KMS-11 (cell line): ENCODE measurements around the gene TNNI3K.

Experiments used
- H2AFZ ChIP-seq: fragments of 200-600 bp; sonication (generic); 2 replicates; pipeline ENCODE4 v1.6.1; 2016; ENCODE audit warnings: antibody characterized with exemption, mixed run types, low read depth
- H3K27ac ChIP-seq: fragments of 200-600 bp; sonication (generic); 2 replicates; pipeline ENCODE4 v1.6.1; 2016; ENCODE audit warnings: mild to moderate bottlenecking, mixed run types
- H3K27me3 ChIP-seq: fragments of 200-600 bp; sonication (generic); 2 replicates; pipeline ENCODE4 v1.6.1; 2017; ENCODE audit warnings: mild to moderate bottlenecking, low read depth, mixed run types, moderate library complexity; ENCODE audit not compliant: insufficient read depth
- H3K36me3 ChIP-seq: fragments of 200-600 bp; sonication (generic); 2 replicates; pipeline ENCODE4 v1.6.1; 2017; ENCODE audit warnings: mild to moderate bottlenecking, mixed run types; ENCODE audit not compliant: insufficient read depth
- H3K4me1 ChIP-seq: fragments of 200-600 bp; sonication (generic); 2 replicates; pipeline ENCODE4 v1.6.1; 2016; ENCODE audit warnings: mild to moderate bottlenecking, low read depth, mixed run types; ENCODE audit not compliant: poor library complexity, severe bottlenecking
- H3K4me2 ChIP-seq: fragments of 200-600 bp; sonication (generic); 2 replicates; pipeline ENCODE4 v1.7.0; 2016; ENCODE audit warnings: mild to moderate bottlenecking, mixed run types
- H3K4me3 ChIP-seq: fragments of 200-600 bp; sonication (generic); IDR thresholded peaks from 2 replicates; pipeline ENCODE4 v1.6.1; 2017; ENCODE audit warnings: low read depth, low read length, mixed read lengths; ENCODE audit not compliant: insufficient read depth
- H3K79me2 ChIP-seq: fragments of 200-600 bp; sonication (generic); 2 replicates; pipeline ENCODE4 v1.6.1; 2016; ENCODE audit warnings: low read depth, mixed run types; ENCODE audit not compliant: insufficient read depth
- H3K9ac ChIP-seq: fragments of 200-600 bp; sonication (generic); 2 replicates; pipeline ENCODE4 v1.6.1; 2016; ENCODE audit warnings: mild to moderate bottlenecking, mixed run types
- H4K20me1 ChIP-seq: fragments of 200-600 bp; sonication (generic); 2 replicates; pipeline ENCODE4 v1.6.1; 2016; ENCODE audit warnings: mild to moderate bottlenecking, mixed run types; ENCODE audit not compliant: insufficient read depth
- TF ChIP-seq, protein P1 (sequence below): fragments of 200-600 bp; sonication (generic); conservative IDR thresholded peaks from 2 replicates; pipeline ENCODE4 v1.6.1; 2017; ENCODE audit warnings: low read depth, mild to moderate bottlenecking, antibody characterized with exemption, low read length, moderate library complexity, mixed read lengths

TNNI3K gene

DNA sequence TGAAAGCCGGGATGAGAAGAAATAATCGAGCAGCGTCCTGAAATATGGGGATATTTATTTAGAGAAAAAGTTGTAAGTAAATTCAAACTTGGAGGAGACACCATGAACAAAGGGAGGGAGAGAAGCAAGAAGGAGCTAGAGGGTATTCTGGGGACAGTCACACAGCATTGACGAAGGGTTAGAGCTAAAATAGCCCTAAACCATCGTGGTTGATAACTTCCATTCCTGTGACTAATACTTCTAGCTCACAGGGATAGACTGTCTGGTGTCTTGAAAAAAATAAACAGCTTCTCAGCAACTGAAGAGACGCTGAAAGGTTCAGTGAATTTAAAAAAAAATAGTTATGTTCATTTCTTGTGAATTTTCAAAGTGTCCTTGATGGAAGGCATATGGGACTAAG is 190.5 kb downstream of the TNNI3K start:
- Histone ChIP-seq H2AFZ (no peak overlapping the region), H3K27ac (no peak overlapping the region), H3K36me3 (no peaks in the 10 kb centered on the region), H3K4me2 (no peak overlapping the region), H3K4me3 (no peak overlapping the region), H3K9ac (no peak overlapping the region), H3K27me3 (no peaks in the 10 kb centered on the region), H3K79me2 (no peaks in the 10 kb centered on the region), H3K4me1 (no peaks in the 10 kb centered on the region), H4K20me1 (no peaks in the 10 kb centered on the region)
- TF ChIP-seq, protein P1, sequence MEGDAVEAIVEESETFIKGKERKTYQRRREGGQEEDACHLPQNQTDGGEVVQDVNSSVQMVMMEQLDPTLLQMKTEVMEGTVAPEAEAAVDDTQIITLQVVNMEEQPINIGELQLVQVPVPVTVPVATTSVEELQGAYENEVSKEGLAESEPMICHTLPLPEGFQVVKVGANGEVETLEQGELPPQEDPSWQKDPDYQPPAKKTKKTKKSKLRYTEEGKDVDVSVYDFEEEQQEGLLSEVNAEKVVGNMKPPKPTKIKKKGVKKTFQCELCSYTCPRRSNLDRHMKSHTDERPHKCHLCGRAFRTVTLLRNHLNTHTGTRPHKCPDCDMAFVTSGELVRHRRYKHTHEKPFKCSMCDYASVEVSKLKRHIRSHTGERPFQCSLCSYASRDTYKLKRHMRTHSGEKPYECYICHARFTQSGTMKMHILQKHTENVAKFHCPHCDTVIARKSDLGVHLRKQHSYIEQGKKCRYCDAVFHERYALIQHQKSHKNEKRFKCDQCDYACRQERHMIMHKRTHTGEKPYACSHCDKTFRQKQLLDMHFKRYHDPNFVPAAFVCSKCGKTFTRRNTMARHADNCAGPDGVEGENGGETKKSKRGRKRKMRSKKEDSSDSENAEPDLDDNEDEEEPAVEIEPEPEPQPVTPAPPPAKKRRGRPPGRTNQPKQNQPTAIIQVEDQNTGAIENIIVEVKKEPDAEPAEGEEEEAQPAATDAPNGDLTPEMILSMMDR = no peak

DNA sequence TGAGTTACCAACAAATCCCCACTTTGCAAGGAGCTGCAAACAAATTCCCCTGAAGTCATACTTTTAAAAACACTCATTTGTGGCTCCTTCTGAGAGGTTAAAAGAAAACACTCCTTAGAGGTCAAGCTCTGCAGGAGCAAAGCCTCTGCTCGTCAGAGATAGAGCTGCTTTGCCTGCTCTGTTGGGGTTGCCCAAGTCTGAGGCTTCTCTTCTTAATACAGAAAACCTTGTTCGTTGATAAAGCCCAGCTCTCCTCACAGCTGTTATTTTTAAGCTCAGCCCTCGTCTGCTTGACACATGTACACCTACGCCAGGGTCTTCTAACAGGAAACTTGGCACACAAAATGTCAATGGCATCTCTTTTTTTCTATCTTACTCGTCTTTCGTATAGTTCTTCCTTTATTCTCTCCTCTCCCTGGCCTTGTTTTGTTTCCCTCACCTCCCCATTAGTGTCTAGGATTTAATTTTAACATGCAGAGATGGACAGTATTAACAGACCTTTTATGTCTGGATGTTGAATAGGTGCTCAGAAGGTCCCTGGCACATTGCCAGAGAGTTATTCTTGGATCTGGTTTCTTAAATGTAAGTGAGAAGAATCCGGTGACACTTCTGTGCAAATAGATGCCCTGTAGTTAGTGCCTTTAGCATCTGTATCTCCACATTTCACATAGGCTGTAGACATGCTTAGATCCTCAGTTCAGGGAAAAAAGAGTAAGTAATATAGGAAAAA is 191.2 kb downstream of the TNNI3K start:
- Histone ChIP-seq H4K20me1 (no peaks in the 10 kb centered on the region), H3K4me3 (no peak overlapping the region), H3K4me1 (no peaks in the 10 kb centered on the region), H3K9ac (no peak overlapping the region), H3K27me3 (no peaks in the 10 kb centered on the region), H3K36me3 (no peaks in the 10 kb centered on the region), H2AFZ (no peak overlapping the region), H3K79me2 (no peaks in the 10 kb centered on the region), H3K4me2 (no peak overlapping the region), H3K27ac (no peak overlapping the region)
- TF ChIP-seq, protein P1 = no peak

GRCh38 chr1:74427681-74428080 is 192.5 kb downstream of the TNNI3K start:
- Histone ChIP-seq H4K20me1 (no peaks in the 10 kb centered on the region), H3K4me1 (no peaks in the 10 kb centered on the region), H3K4me2 (no peak overlapping the region), H3K27ac (no peak overlapping the region), H3K36me3 (no peaks in the 10 kb centered on the region), H3K9ac (no peak overlapping the region), H2AFZ (no peak overlapping the region), H3K79me2 (no peaks in the 10 kb centered on the region), H3K27me3 (no peaks in the 10 kb centered on the region), H3K4me3 (no peak overlapping the region)
- TF ChIP-seq, protein P1 = no peak

DNA sequence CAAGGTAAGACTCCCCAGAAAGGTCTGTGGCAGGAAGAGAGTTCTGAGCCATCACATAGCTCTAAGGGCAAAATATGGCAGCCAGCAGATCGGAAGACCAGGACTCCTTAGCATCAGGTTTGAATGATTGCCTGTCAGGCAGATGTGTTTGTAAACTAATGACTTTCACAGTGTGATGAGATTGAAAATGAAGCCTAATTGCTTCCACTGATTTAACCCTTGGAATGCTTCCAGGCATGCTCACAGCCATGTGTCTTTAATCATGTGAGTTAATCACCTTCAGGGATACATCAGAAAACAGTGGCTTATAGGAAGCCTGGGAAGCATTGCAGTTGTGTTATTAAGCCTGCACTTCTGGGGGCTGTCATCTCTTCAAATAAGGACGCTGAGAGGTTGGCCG is 194.4 kb downstream of the TNNI3K start:
- no peak overlapping the region for H3K4me3 ChIP-seq
- H4K20me1 ChIP-seq = no peaks in the 10 kb centered on the region
- no peaks in the 10 kb centered on the region for H3K79me2 ChIP-seq
- no peaks in the 10 kb centered on the region for H3K4me1 ChIP-seq
- H2AFZ ChIP-seq = no peak overlapping the region
- no peak overlapping the region for H3K27ac ChIP-seq
- no peaks in the 10 kb centered on the region for H3K36me3 ChIP-seq
- TF ChIP-seq, protein P1 = no peak
- no peak overlapping the region for H3K9ac ChIP-seq
- no peaks in the 10 kb centered on the region for H3K27me3 ChIP-seq
- no peak overlapping the region for H3K4me2 ChIP-seq
